ENCODE results near the gene SOX21. TPM values are rescaled to one million over a fixed set of nuclear protein-coding genes. Genes with fewer than 3 reads are reported as not detected.
"Not testable (repeated sequence)": the region's sequence is repeated elsewhere in the genome, so short reads cannot be mapped to it uniquely, and the experiment has no call there.

Gene SOX21
- total RNA-seq = 0.39 and 3.2 TPM in 2 replicates

DNA sequence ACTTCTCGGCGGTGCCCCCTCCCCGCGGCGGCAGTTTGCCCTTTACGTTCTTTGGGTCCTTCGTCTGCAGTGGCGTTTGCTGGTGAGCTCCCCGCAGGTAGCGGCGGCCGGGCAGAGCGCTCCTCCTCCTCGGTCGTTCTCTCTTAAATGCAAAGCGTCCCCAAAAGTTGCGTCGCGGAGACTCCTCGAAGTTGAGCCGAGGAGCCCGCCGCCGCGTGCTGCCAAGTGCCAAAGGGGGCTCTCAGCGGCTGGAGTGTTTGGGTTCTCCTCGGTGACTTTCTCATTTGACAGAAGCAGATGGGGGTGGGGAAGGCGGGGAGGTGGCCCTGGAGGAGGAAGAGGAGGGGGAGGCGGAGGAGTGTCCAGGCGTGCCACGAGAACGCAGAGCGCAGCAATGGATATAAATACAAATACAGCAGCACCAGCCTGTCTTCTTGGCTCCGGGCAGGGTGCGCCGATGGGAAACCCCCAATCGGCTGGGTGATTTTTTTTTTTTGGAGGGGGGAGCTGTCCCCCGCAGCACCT lies at the start of gene SOX21:
SOX21 (minus strand) TSS at position 259 of the 525 bp plus-strand sequence. CDS start 496 bp downstream, outside the sequence.
- DNase-seq (ENCODE audit: low read depth in 2 of 2) = peak in 1 of 2 donors; percentile 13

DNA sequence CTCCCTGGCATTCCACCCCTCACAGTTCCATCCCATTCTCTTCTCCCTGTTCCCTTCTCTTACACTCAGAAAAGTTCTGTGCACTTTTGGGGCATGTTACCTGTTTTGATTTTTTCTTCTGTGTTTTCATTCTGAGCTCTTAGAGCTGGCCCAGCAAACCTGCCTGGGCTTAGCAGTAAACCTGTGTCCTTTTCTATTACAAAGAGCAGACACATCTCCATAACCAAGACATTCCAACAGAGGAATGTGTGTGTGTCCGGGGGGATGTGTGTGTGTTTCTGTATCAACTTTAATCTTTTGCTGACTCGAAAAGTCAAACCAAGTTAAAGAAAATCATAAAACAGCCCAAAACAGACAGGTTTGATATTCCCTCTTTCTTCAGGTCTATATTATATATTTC lies 49.1 kb upstream of the SOX21 start:
- DNase-seq (ENCODE audit: low read depth in 2 of 2) = no peak

DNA sequence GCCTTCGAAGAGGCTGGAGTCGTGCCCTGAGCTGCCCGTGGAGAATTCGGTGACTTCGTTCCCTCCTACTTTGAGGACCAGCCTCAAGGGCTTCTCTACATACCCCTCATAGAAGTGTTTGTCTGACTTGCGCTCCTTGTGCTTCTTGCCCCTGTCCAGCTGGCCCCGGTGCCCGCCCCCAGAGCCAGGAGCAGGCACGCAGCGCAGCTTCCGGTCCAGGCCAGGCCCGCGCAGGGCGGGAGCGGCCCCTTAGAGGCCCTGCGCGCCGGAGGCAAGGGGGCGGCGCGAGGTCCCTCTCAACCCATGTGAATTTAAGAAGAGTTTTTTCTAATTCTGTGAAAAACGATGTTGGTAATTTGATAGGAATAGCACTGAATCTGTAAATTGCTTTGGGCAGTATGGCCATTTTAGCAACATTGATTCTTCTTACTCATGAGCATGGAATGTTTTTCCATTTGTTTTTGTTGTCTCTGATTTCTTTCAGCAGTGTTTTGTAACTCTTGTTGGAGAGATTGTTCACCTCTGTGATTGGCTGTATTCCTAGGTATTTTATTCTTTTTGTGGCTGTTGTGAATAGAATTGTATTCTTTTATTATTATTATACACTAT lies 46.9 kb upstream of the SOX21 start:
- DNase-seq (ENCODE audit: low read depth in 2 of 2) = no peak

DNA sequence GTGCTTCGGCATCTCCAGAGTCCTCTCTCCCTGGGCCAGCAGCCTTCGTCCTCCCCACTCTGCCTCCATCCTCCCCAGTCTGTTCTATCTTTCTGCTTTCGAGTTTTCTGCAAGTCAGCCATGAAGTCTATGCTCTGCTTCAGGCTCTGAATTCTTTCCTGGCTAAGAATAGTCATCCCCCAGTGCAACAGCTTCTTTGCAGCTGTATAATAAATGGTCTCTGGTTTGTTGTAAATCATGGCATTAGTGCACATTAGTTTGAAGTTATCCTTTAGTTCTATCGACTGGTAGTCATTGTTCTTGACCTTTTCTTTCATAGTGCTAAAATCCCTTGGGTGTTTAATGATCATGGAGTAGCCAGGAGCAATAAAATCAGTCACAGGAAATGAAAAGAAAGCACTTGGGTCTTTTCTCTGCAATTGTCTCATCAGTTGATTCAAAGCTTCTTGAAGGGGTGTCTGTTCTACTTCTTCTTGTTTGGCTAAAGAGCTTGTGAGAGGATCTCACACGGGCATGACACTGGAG lies 46.2 kb upstream of the SOX21 start:
- no peak for DNase-seq (ENCODE audit: low read depth in 2 of 2)

- no peak for DNase-seq (ENCODE audit: low read depth in 2 of 2)
Measured at GRCh38 chr13:94753327-94753726, 41.0 kb upstream of the SOX21 start.

DNA sequence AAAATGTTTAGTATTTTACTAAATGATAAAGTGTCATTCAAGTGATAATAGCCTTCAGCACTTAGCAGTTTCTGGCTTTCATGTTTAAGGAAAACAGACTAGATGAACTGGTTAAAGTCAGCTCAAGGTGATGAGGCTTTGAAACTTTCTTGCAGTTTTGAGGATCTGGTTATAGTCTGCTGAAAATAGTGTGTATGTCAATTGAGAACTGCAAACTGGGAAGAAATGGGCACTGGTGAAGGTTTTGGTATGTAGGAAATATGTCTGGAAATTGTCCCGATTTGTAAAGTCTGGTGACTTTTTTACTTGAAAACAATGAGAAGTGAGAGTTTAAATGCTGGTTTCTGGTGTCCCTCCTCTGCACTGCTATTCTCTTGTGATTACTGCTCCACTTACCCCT lies 36.8 kb upstream of the SOX21 start:
- no peak for DNase-seq (ENCODE audit: low read depth in 2 of 2)

GRCh38 chr13:94739235-94739634 lies 26.9 kb upstream of the SOX21 start:
- DNase-seq (ENCODE audit: low read depth in 2 of 2) = no peak

DNA sequence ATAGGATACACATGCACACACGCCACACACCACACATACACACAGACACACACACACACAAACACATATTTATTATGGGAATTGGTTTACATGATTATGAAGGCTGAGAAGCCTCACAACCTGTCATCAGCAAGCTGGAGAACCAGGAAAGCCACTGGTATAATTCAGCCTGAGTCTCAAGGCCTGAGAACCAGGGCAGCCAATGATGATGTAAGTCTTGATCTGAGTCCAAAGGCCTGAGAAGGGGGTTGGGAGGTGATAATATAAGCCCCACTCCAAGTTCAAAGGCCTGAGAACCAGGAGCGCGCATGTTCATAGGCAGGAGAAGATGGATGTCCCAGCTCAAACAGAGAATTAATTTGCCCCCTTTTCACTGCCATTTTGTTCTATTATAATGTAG lies 18.7 kb upstream of the SOX21 start:
- no peak for DNase-seq (ENCODE audit: low read depth in 2 of 2)

DNA sequence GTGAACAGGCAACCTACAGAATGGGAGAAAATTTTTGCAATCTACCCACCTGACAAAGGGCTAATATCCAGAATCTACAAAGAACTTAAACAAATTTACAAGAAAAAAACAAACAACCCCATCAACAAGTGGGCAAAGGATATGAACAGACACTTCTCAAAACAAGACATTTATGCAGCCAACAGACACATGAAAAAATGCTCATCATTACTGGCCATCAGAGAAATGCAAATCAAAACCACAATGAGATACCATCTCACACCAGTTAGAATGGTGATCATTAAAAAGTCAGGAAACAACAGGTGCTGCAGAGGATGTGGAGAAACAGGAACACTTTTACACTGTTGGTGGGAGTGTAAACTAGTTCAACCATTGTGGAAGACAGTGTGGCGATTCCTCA lies 17.6 kb upstream of the SOX21 start:
- not testable (repeated sequence) for DNase-seq (ENCODE audit: low read depth in 2 of 2)

DNA sequence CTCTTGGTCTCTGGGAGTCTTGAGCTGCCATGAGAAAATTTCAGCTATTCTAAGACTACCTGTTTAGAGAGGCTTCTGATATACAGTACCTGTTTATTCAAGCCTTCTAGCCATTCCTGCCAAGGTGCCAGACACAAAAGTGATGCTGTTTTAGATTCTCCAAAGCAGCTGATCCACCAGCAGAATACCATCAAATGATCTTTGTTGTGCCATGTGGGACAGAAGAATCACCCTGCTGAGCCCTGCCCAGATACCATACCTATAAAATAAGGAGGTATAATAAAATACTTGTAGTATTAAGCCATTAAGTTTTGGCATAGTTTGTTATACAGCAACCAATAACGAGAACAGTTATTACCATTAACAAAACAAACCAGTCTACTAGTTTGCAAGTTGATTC lies 14.1 kb upstream of the SOX21 start:
- DNase-seq (ENCODE audit: low read depth in 2 of 2) = no peak

DNA sequence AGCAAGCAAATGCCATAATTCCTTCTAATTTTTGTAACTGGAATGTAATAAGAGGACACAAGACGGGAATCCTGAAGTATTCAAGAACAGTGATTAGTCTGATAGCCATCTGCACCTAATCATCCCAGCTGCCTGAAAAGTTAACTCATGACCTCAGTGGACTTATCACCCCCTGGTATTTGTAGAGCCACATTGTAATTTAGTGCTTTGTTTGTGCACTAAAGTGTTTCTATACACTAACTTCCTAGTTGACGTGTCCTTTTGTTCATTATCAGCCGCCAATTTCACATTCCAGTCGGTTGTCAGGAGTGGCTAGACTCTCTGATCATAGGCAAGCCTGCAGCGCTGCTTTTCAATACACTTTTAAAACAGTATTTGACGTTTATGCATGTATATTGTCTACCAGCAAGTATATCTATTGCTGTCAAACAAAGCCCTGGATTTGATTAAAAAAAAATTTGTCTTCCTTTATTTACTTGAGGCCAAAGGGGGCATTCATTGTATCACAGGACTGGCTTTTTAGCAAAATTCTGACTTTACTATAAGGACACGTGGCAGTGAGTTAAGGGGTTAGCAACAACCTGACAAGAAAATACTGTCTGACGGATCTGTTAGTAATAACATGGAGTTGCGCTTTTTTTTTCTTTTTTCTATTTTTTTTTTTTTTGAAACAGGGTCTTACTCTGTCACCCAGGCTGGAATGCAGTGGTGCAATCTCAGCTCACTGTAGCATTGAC lies 10.4 kb upstream of the SOX21 start:
- peak in 1 of 2 donors; percentile 19 for DNase-seq (ENCODE audit: low read depth in 2 of 2)

DNA sequence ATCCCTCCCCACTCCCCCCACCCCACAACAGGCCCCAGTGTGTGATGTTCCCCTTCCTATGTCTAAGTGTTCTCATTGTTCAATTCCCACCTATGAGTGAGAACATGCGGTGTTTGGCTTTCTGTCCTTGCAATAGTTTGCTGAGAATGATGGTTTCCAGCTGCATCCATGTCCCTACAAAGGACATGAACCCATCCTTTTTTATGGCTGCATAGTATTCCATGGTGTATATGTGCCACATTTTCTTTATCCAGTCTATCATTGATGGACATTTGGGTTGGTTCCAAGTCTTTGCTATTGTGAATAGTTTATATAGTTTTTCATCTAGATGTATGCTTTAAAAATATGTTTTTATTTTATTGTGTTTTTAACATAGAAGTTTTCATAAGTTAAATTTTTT lies 6.4 kb upstream of the SOX21 start:
- not testable (repeated sequence) for DNase-seq (ENCODE audit: low read depth in 2 of 2)

GRCh38 chr13:94717916-94718315 lies 5.6 kb upstream of the SOX21 start:
- no peak for DNase-seq (ENCODE audit: low read depth in 2 of 2)

- peak in 1 of 2 donors; percentile 21 for DNase-seq (ENCODE audit: low read depth in 2 of 2)
Measured at GRCh38 chr13:94716016-94716415, 3.7 kb upstream of the SOX21 start.

DNA sequence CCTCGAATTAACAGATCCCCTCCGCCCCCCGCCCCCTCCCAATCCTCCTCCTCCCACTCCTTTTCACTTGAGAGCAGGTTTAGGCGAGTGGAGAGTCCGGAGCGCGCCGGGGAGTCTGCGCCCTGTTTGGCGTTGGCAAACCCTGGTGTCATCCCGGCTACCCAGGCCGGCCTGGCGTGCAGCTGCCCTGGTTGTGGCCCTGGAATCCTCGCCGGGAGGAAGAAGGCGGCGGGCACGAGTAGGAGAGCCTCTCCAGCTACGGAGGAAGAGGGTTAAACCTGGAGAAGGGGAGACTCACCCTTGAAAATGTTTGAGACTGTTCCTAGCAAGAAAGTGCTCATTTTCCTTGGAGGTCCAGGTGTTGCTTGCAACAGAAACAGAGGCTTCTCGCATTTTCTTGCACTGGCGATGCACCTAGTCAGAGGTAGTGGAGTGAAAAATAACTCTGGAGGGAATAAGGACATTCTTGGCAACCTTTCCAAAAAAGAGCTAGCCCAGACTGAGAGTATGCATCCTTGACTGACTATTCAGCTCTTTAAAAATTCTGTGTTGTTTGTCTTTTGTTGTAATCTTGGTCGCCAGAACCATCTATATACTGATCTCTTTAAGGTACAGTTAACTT lies 1.3 kb upstream of the SOX21 start:
- DNase-seq (ENCODE audit: low read depth in 2 of 2) = no peak

- DNase-seq (ENCODE audit: low read depth in 2 of 2) = peak in 1 of 2 donors; percentile 78
Measured at GRCh38 chr13:94712812-94713560, 641 bp upstream of the SOX21 start.

DNA sequence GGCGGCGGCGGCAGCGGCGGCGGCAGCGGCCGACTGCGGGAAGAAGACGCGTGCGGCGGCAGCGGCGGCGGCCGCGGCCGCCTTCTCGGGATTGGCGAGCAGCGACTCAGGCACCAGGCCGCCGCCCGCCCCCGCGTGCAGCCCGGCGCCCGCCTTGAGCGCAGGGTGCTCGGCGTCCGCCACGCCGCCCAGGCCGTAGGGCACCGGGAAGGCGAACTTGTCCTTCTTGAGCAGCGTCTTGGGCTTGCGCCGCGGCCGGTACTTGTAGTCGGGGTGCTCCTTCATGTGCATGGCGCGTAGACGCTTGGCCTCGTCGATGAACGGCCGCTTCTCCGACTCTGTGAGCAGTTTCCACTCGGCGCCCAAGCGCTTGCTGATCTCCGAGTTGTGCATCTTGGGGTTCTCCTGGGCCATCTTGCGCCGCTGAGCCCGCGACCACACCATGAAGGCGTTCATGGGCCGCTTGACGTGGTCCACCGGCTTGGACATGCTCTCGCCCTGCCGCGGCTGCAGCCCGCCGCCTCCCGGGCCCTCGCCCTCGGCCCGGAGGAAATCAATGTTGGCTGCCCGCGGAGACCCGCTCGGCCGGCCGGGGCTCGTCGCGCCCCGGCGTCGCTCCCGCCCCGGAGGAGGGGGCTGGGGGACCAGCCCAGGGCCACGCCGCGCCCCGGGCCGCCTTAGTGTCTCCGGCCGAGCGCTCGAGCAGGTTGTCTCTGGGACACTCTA lies 621 bp downstream of the SOX21 start:
- DNase-seq (ENCODE audit: low read depth in 2 of 2) = peak in 1 of 2 donors; percentile 36

GRCh38 chr13:94710881-94711560 lies 1.3 kb downstream of the SOX21 start:
- peak in 1 of 2 donors; percentile 25 for DNase-seq (ENCODE audit: low read depth in 2 of 2)

GRCh38 chr13:94710065-94710781 lies 2.1 kb downstream of the SOX21 start:
- DNase-seq (ENCODE audit: low read depth in 2 of 2) = no peak
